ENCODE results near the gene SYTL1.

SYTL1 gene

GRCh38 chr1:27336756-27337155, 5.1 kb upstream of the SYTL1 start:
- Histone ChIP-seq H3K27me3 (replicated peaks; ENCODE audit: insufficient read depth, low read length) (no peaks in the 10 kb centered on the region), H2AFZ (ENCODE audit: low read length) (no peak overlapping the region), H3K9ac (ENCODE audit: low read length) (no peak overlapping the region), H4K20me1 (ENCODE audit: insufficient read depth, low read length) (no peaks in the 10 kb centered on the region), H3K27ac (ENCODE audit: low read length) (no peak overlapping the region), H3K4me3 (ENCODE audit: low read length) (no peak overlapping the region), H3K9me2 (replicated peaks; ENCODE audit: insufficient read depth, low read length) (no peaks in the 10 kb centered on the region), H3K9me3 (replicated peaks; ENCODE audit: insufficient read depth, low read length) (no peaks in the 10 kb centered on the region), H3K79me2 (ENCODE audit: low read length) (0 out of 2 replicates have a peak, but pooled peaks cover 3% of the 10 kb centered on the region), H3K4me2 (ENCODE audit: low read depth, low read length) (no peak overlapping the region), H3K36me3 (replicated peaks; ENCODE audit: insufficient read depth, low read length) (no peaks in the 10 kb centered on the region; the same call in 1 of the 2 replicates), H3K4me1 (ENCODE audit: low read length) (peaks cover 7% of the 10 kb centered on the region), H3F3A (ENCODE audit: insufficient read depth, low read length) (no peaks in the 10 kb centered on the region)
- no peak for TF ChIP-seq EZH2phosphoT487 (IDR thresholded peaks at IDR 0.05; ENCODE audit: low read length)
- TF ChIP-seq EZH2 (optimal IDR thresholded peaks at IDR 0.05; ENCODE audit: low read depth, low read length) = no peak
- no peak for TF ChIP-seq CTCF (IDR thresholded peaks at IDR 0.05; ENCODE audit: low read length)
- no peak for DNase-seq

GRCh38 chr1:27338751-27339150, 3.1 kb upstream of the SYTL1 start:
- H3K79me2 ChIP-seq (ENCODE audit: low read length) = no peaks in the 10 kb centered on the region
- peaks cover 13% of the 10 kb centered on the region for H3K4me1 ChIP-seq (ENCODE audit: low read length)
- no peaks in the 10 kb centered on the region; the same call in 1 of the 2 replicates for H3K36me3 ChIP-seq (replicated peaks; ENCODE audit: insufficient read depth, low read length)
- H3K27me3 ChIP-seq (replicated peaks; ENCODE audit: insufficient read depth, low read length) = no peaks in the 10 kb centered on the region
- no peak overlapping the region for H3K4me3 ChIP-seq (ENCODE audit: low read length)
- no peak overlapping the region for H3K4me2 ChIP-seq (ENCODE audit: low read depth, low read length)
- H3K27ac ChIP-seq (ENCODE audit: low read length) = no peak overlapping the region
- H3K9me3 ChIP-seq (replicated peaks; ENCODE audit: insufficient read depth, low read length) = no peaks in the 10 kb centered on the region
- no peak overlapping the region for H2AFZ ChIP-seq (ENCODE audit: low read length)
- H3F3A ChIP-seq (ENCODE audit: insufficient read depth, low read length) = no peaks in the 10 kb centered on the region
- no peaks in the 10 kb centered on the region for H3K9me2 ChIP-seq (replicated peaks; ENCODE audit: insufficient read depth, low read length)
- TF ChIP-seq EZH2phosphoT487 (IDR thresholded peaks at IDR 0.05; ENCODE audit: low read length) (no peak), CTCF (IDR thresholded peaks at IDR 0.05; ENCODE audit: low read length) (no peak), EZH2 (optimal IDR thresholded peaks at IDR 0.05; ENCODE audit: low read depth, low read length) (no peak)
- H4K20me1 ChIP-seq (ENCODE audit: insufficient read depth, low read length) = no peaks in the 10 kb centered on the region
- H3K9ac ChIP-seq (ENCODE audit: low read length) = no peak overlapping the region
- no peak for DNase-seq

DNA sequence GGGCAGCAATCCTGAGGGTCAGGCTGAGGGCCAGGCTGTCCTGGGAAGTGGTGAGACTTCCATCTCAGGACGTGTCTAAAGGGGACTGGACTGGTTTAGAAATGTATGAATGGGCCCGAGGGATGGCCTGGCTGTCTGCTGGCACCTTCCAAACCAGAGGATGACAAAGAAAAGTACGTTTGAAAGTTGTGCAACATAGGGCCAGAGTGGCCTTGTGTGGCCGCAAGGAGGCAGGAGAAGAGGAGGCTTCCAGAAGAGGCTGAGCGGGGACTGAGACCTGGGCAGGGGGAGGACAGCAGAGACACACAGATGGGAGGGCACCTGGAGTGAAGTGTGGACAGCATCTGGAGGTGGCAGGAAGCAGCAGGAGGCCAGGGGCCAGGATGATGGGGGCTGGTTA, 2.6 kb upstream of the SYTL1 start:
- DNase-seq = no peak
- no peaks in the 10 kb centered on the region for H4K20me1 ChIP-seq (ENCODE audit: insufficient read depth, low read length)

More for the DNA sequence above, 2.6 kb upstream of the SYTL1 start:
- Histone ChIP-seq H3K4me1 (ENCODE audit: low read length) (peaks cover 13% of the 10 kb centered on the region), H3K9me2 (replicated peaks; ENCODE audit: insufficient read depth, low read length) (no peaks in the 10 kb centered on the region), H3K27ac (ENCODE audit: low read length) (no peak overlapping the region), H3K36me3 (replicated peaks; ENCODE audit: insufficient read depth, low read length) (no peaks in the 10 kb centered on the region; the same call in 1 of the 2 replicates), H3K27me3 (replicated peaks; ENCODE audit: insufficient read depth, low read length) (no peaks in the 10 kb centered on the region), H3K79me2 (ENCODE audit: low read length) (no peaks in the 10 kb centered on the region), H3K4me2 (ENCODE audit: low read depth, low read length) (no peak overlapping the region), H2AFZ (ENCODE audit: low read length) (no peak overlapping the region), H3K4me3 (ENCODE audit: low read length) (no peak overlapping the region), H3K9me3 (replicated peaks; ENCODE audit: insufficient read depth, low read length) (no peaks in the 10 kb centered on the region), H3K9ac (ENCODE audit: low read length) (no peak overlapping the region), H3F3A (ENCODE audit: insufficient read depth, low read length) (no peaks in the 10 kb centered on the region)
- no peak for TF ChIP-seq EZH2phosphoT487 (IDR thresholded peaks at IDR 0.05; ENCODE audit: low read length)
- no peak for TF ChIP-seq CTCF (IDR thresholded peaks at IDR 0.05; ENCODE audit: low read length)
- no peak for TF ChIP-seq EZH2 (optimal IDR thresholded peaks at IDR 0.05; ENCODE audit: low read depth, low read length)

Measured in MM.1S (cell line).